HG02588 (cell line): ENCODE measurements around the gene ZBTB49.

Experiments
- ATAC-seq: cut with Tn5 transposase; IDR thresholded peaks from one replicate; pipeline ENCODE4 v1.9.1; 2021; ENCODE audit warnings: mild to moderate bottlenecking, moderate library complexity; ENCODE audit not compliant: unreplicated experiment

Gene ZBTB49

GRCh38 chr4:4355302-4355701, 65.3 kb downstream of the ZBTB49 start:
- ATAC-seq: no peak

GRCh38 chr4:4356106-4357041, 66.3 kb downstream of the ZBTB49 start:
- no peak for ATAC-seq

GRCh38 chr4:4358093-4358854, 68.2 kb downstream of the ZBTB49 start:
- no peak for ATAC-seq

GRCh38 chr4:4361883-4362282, 71.8 kb downstream of the ZBTB49 start:
- ATAC-seq: no peak

GRCh38 chr4:4362991-4363697, 73.1 kb downstream of the ZBTB49 start:
- no peak for ATAC-seq

GRCh38 chr4:4364061-4364460, 74.0 kb downstream of the ZBTB49 start:
- ATAC-seq: no peak

GRCh38 chr4:4364486-4365208, 74.6 kb downstream of the ZBTB49 start:
- no peak for ATAC-seq

GRCh38 chr4:4368809-4369580, 78.9 kb downstream of the ZBTB49 start:
- no peak for ATAC-seq
